PC-3 (cell line): Measurements from ENCODE around the gene ANGPTL8.

Experiments
- CTCF ChIP-seq: fragments of 300-600 bp; sonication (generic); conservative IDR thresholded peaks from 2 replicates; pipeline ENCODE4 v1.5.1; 2017; ENCODE audit warnings: antibody characterized with exemption, low read depth, mild to moderate bottlenecking, low read length
- EZH2 ChIP-seq: fragments of 300-600 bp; sonication (generic); IDR thresholded peaks from one replicate; pipeline ENCODE4 v1.6.1; 2017; ENCODE audit warnings: antibody characterized with exemption, mild to moderate bottlenecking, low read length; ENCODE audit not compliant: unreplicated experiment

- TF ChIP-seq CTCF (no peak), EZH2 (no peak)
These were observed 14.2 kb upstream of the ANGPTL8 start for GRCh38 chr19:11225172-11225571.
